NCI-H2227 (cell line): ENCODE measurements around the gene SLC4A2.
A peak's percentile ranks its signal among the peaks of the same experiment; 100 is the strongest.

ENCODE experiments used
- DNase-seq: peaks from one replicate; lab custom pipeline; 2025; ENCODE audit not compliant: unreplicated experiment; lab: John Stamatoyannopoulos, UW

Gene SLC4A2

GRCh38 chr7:151089893-151090730, 30.7 kb downstream of the SLC4A2 start:
- DNase-seq, result no peak

- DNase-seq, result no peak
Observed at GRCh38 chr7:151091003-151091402, 31.6 kb downstream of the SLC4A2 start.

- DNase-seq, result peak; percentile 27
Observed at GRCh38 chr7:151091431-151091830, 32.0 kb downstream of the SLC4A2 start.

GRCh38 chr7:151091988-151092387, 32.6 kb downstream of the SLC4A2 start:
- DNase-seq, result no peak

GRCh38 chr7:151093748-151094147, 34.4 kb downstream of the SLC4A2 start:
- DNase-seq, result no peak

GRCh38 chr7:151094675-151095074, 35.3 kb downstream of the SLC4A2 start:
- DNase-seq, result no peak

GRCh38 chr7:151095123-151095797, 35.9 kb downstream of the SLC4A2 start:
- no peak for DNase-seq

GRCh38 chr7:151095828-151096475, 36.6 kb downstream of the SLC4A2 start:
- no peak for DNase-seq

GRCh38 chr7:151099486-151100211, 40.3 kb downstream of the SLC4A2 start:
- DNase-seq, result no peak

- DNase-seq, result no peak
Observed at GRCh38 chr7:151100921-151101320, 41.5 kb downstream of the SLC4A2 start.

- no peak for DNase-seq
Observed at GRCh38 chr7:151101621-151102396, 42.4 kb downstream of the SLC4A2 start.

GRCh38 chr7:151102991-151103390, 43.6 kb downstream of the SLC4A2 start:
- DNase-seq, result no peak

- DNase-seq, result no peak
Observed at GRCh38 chr7:151103973-151104372, 44.6 kb downstream of the SLC4A2 start.

- no peak for DNase-seq
Observed at GRCh38 chr7:151104411-151105235, 45.2 kb downstream of the SLC4A2 start.

- no peak for DNase-seq
Observed at GRCh38 chr7:151107882-151108281, 48.5 kb downstream of the SLC4A2 start.

GRCh38 chr7:151109094-151110048, 50.0 kb downstream of the SLC4A2 start:
- DNase-seq, result no peak

- no peak for DNase-seq
Observed at GRCh38 chr7:151110236-151110940, 51.0 kb downstream of the SLC4A2 start.
